GM20431 (cell line): Measurements from ENCODE around the gene MAP4K3.
"Not testable (repeated sequence)": the region's sequence is repeated elsewhere in the genome, so short reads cannot be mapped to it uniquely, and the experiment has no call there.

Experiments
- in situ Hi-C: fragments of 300-500 bp; cut with MseI, MboI; formaldehyde crosslinking; loops from one replicate; pipeline ENCODE4 v1.15.0; 2020; ENCODE audit warnings: low sequenced_read_pairs; ENCODE audit not compliant: unreplicated experiment

The MAP4K3 gene

DNA sequence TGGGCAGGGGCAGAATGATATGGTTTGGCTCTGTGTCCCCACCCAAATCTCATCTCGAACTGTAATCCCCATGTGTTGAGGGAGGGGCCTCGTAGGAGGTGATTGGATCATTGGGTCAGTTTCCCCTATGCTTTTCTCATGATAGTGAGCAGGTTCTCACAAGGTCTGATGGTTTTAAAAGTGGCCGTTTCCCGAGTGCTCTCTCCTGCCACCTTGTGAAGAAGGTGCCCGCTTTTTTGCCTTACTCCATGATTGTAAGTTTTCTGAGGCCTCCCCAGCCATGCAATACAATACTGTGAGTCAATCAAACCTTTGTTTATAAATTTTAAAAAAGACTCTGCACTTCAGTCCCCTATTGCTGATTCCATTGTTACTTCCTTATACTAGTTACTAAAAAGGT lies 110.4 kb downstream of the MAP4K3 start:
- in situ Hi-C loops: no loop called here

DNA sequence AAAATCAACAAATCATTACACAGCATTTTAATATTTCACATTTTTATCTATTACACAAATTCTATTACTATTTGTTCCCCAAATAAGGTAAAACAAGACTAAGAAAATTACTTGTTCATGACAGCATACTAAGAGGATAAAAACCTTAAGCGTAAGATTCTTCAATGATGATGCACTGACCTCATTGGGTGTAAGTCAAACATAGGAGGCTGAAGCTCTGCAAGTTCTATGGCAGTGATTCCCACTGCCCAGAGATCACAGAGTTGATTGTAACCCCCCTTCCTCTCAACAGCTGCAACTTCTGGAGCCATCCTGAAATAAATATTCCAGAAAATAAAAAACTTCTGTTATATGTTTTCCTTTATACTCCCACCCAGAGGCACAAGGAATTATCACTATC lies 111.1 kb downstream of the MAP4K3 start:
- in situ Hi-C loops: no loop called here

DNA sequence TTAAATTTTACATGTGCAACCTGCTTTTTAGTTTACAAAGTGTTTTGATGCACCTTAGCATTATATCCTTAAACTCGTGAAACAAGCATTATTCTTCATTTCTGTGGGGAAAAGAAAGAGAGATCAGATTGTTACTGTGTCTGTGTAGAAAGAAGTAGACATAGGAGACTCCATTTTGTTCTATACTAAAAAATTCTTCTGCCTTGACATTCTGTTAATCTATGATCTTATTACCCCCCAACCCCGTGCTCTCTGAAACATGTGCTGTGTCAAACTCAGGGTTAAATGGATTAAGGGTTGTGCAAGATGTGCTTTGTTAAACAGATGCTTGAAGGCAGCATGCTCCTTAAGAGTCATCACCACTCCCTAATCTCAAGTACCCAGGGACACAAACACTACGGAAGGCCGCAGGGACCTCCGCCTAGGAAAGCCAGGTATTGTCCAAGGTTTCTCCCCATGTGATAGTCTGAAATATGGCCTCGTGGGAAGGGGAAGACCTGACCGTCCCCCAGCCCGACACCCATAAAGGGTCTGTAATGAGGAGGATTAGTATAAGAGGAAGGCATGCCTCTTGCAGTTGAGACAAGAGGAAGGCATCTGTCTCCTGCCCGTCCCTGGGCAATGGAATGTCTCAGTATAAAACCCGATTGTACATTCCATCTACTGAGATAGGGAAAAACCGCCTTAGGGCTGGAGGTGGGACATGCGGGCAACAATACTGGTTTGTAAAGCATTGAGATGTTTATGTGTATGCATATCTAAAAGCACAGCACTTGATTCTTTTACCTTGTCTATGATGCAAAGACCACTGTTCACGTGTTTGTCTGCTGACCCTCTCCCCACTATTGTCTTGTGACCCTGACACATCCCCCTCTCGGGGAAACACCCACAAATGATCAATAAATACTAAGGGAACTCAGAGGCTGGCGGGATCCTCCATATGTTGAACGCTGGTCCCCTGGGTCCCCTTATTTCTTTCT lies 115.7 kb downstream of the MAP4K3 start:
- in situ Hi-C loops: not testable (repeated sequence)

- in situ Hi-C loops: no loop called here
Observed at GRCh38 chr2:39320162-39320561, 116.9 kb downstream of the MAP4K3 start.

- in situ Hi-C loops: no loop called here
Observed at GRCh38 chr2:39313575-39313974, 123.5 kb downstream of the MAP4K3 start.

DNA sequence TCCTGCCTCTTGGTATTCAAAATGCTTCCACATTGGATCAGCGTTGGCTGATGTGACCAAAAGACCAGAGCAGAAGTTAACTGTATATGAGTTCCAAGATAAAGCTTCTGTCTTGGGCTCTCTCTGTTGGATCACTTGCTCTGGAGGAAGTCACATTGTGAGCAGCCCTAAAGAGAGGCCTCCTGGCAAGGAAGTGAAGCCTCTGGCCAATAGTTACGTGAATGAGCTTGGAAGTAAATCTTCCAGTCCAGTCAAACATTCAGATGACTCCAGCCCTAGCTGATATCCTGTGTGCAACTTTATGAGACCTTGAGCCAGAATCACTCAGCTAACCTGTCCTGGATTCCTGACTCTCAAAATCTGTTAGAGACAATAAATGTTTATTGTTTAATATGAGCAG lies 125.6 kb downstream of the MAP4K3 start:
- in situ Hi-C loops: no loop called here

DNA sequence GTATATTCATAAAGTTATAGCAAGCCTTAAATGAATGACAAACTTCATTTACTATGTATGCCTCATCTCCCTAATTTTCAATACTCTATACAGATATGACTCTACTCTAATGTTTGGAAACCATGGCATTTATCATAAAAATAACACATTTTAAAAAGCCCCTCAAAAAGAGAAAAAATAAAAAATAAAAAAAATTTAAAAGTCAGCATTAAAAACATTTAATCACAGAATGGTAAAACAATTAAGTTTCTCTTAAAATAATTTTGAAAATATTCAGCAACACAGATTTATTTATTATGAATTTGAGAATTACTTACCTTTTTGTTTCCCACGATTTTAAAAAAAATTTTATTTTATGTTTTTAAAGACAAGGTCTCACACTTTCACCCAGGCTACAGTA lies 128.3 kb downstream of the MAP4K3 start:
- in situ Hi-C loops: no loop called here

GRCh38 chr2:39306626-39307025 lies 130.5 kb downstream of the MAP4K3 start:
- in situ Hi-C loops: no loop called here

DNA sequence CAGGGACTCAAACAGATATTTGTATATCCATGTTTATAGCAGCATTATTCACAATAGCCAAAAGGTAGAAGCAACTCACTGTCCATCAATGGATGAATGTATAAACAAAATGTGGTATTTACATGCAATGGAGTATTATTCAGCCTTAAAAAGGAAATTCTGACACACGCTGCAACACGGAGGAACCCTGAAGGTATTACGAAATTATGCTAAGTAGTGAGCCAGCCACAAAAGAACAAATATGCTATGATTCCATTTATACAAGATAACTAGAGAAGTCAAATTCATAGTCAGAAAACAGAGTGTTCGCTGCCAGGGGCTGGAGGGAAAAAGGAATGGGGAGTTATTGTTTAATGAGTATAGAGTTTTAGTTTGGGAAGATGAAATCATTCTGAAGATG lies 132.4 kb downstream of the MAP4K3 start:
- in situ Hi-C loops: no loop called here

- in situ Hi-C loops: no loop called here
Observed at GRCh38 chr2:39304200-39304599, 132.9 kb downstream of the MAP4K3 start.

DNA sequence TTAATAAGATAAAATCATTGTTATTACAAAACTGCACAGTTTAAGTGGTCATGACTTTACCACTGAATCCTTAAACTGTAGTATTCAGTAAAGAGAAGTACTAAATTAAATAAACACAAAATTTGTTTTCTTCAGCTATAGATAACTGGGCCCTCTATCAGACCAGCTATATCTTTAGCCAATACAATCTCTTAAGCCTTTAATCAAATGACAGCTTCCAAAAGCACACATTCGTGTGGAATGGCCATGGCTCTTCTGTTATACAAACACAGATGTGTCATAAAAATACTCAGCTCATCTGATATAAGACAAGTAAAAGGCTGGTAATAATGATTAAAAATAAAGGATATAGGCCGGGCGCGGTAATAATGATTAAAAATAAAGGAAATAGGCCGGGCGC lies 135.7 kb downstream of the MAP4K3 start:
- in situ Hi-C loops: no loop called here

- in situ Hi-C loops: no loop called here
Observed at GRCh38 chr2:39300044-39300978, 136.8 kb downstream of the MAP4K3 start.

DNA sequence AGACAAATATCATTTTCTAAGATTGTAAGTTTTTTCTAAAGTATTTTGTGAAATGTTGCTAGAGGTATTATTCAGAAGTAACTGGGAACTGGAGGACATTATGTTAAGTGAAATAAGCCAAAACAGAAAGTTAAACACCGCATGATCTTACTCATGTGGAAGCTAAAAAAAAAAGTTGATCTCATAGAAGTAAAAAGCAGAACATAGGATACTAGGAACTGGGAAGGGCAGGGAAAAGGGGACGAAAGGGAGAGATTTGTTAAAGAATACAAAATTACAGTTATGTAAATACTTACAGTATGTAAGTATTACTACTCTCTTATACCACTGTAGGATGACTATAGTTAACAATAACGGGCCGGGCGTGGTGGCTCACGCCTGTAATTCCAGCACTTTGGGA lies 146.7 kb downstream of the MAP4K3 start:
- in situ Hi-C loops: no loop called here

DNA sequence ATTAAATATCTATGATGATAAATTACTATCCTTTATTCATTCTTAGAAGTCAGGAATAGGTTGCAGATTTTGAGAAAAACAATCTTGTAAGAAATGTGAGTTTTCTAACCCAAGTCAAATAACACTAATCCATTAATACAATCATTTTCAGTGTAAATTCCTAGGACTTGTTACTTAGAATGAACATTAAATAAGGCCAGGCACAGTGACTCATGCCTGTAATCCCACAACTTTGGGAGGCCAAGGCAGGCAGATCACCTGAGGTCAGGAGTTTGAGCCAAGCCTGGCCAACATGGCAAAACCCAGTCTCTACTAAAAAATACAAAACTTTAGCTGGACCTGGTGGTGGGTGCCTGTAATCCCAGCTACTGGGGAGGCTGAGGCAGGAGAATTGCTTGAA lies 147.5 kb downstream of the MAP4K3 start:
- in situ Hi-C loops: no loop called here

DNA sequence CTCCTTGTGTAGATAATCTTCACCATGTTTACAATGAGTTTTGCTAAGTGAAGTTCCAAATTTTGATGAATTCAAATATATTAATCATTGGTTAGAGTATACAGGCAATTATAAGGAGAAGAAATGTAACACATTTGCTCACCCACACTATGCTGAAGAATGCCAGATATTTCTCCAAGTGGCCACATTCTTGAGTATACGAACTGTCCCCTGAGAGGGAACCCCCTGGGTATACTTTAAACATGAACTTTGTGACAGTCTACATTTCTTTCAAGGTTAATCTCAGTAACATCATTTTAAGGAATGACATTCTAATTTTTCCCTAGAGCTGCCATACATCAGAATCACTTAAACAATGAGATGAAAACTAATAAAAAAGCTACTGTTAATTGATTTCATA lies 153.5 kb downstream of the MAP4K3 start:
- in situ Hi-C loops: no loop called here

DNA sequence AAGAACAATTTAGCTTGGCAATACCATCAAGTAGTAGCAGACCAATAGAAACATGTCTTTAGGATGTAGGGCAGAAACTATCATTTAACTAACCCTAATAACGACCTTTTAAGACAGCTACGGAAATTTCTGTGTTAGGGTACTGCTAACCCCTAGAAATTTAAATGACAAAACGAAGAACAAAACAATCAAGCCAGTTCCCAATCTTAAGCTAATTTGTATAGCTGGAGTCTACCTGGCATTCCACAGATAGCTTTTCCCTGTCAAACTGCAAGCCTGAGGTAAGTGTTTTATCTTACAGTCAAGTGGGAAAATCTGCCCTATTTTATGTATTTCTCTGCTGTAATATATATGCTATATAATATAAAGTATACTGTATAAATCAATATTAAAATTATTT lies 155.7 kb downstream of the MAP4K3 start:
- in situ Hi-C loops: no loop called here

DNA sequence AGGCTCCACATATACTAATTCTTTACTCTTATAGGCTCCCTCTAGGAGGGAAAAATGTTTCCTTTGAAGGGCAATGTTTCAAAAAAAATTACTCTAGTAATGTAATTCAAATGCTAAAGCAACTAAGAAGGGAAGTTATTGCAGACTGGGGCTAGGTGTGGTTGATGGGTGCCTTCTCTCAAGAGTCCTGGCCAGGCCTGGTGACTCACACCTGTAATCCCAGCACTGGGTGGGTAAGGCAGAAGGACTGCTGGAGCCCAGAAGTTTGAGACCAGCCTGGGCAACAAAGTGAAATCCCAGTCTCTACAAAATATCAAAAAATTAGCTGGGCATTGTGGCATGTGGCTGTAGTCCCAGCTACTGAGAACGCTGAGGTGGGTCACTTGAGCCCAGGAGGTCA lies 162.1 kb downstream of the MAP4K3 start:
- in situ Hi-C loops: no loop called here

- in situ Hi-C loops: no loop called here
Observed at GRCh38 chr2:39269941-39270340, 167.1 kb downstream of the MAP4K3 start.

DNA sequence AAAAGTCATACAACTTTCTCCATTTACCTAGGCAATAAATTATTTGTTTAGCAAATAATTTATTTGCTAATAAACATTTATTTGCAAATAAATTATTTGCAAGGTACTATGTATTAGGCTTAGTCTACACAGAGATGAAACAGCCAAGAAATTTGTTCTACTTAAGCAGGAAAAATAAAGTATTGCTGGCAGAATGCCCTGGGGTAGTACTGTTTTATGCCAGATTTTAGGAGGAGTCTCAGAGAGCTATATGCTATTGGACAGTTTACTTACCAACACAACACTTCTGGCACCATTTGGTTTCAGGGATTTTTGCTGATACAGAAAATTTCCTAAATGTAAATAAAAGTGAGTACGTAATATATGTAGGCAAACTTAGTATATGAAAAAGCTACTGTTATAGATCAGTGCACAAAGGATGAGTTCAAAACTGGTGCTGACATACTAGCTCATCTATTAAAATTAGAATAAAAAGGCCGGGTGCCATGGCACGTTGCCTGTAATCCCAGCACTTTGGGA lies 170.1 kb downstream of the MAP4K3 start:
- in situ Hi-C loops: no loop called here

DNA sequence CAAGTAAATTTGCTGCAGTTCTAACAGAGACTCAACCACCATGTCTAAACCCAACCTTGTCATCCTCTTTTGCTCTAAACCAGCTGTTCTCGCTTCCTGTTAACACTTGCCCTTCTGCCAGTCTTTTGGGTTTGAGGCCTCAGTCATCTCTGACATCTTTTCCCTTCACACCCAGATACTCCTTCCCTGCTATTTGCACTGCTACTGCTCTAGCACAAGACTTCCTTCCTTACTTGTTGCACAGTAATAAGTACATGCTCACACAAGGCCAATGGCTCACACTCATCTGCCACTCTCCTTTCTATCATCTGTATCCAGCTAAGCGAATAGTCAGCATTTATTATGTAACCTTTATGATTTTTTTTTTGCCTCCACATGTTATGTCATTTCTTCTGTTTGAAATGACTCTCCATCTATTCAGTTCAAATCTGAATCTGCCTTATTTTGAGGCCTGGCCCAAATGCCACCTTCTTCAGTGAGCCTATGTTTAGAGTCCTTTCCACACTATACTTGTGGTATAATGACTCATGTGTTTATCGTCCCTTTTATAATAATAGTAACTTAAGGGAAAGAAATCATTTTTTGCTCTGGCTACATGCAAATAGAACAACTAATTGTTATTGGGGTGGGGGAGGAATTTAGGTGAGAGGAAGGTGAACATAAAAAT lies 170.8 kb downstream of the MAP4K3 start:
- in situ Hi-C loops: no loop called here
